AG04449 (cell line): ENCODE results near the gene SLC43A1.
A peak's percentile ranks its signal among the peaks of the same experiment; 100 is the strongest.

ENCODE experiments used
- CTCF ChIA-PET: fragments of 350-600 bp; formaldehyde crosslinking; extraction: SDS; loops from one replicate; lab custom pipeline; 2021; ENCODE audit warnings: antibody characterized with exemption; lab: Yijun Ruan, JAX
- POLR2A ChIA-PET: fragments of 400-600, 350-600 bp; formaldehyde crosslinking; extraction: SDS; loops from one replicate; lab custom pipeline; 2020; ENCODE audit warnings: antibody characterized with exemption, inconsistent platforms; lab: Yijun Ruan, JAX
- DNase-seq: peaks from one replicate; pipeline ENCODE4 v3.0.0-alpha.2; 2010; ENCODE audit warnings: low read depth, low spot score
- H3K4me3 ChIP-seq: 2 replicates; pipeline ENCODE4 v1.5.1; 2011; ENCODE audit warnings: low read depth, mild to moderate bottlenecking, control low read depth, low read length
- TF ChIP-seq, protein P1 (sequence below): IDR thresholded peaks from one replicate; pipeline ENCODE4 v1.5.1; 2011; ENCODE audit warnings: mild to moderate bottlenecking, moderate library complexity, low read length, control low read depth, inconsistent platforms; ENCODE audit not compliant: insufficient read depth; ENCODE audit errors: missing control alignments

Gene SLC43A1

DNA sequence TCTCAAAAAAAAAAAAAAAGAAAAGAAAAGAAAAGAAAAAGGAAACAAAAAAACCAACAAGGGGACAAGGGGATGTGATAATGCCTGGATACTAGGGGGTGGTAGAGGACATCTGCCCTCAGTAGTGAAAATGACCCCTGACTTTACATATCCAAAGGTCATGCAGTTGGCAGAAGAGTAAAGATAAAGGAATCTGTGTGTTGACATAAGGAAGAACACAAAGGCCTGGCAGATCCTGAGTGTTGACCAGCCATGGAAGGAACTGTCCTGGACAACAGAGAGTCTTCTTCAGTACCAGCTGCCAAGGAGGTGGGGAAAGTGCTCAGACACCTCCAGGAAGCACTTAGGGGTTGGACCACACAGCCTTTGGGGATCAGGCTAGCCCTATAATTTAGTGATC is 12.6 kb downstream of the SLC43A1 start:
- ChIA-PET CTCF (interaction anchor here (0.7 to 16.8 kb wide), 6 partner anchors 9 to 43 kb away, joined by 3 to 421 read pairs (median 6); partner anchors contain the start of genes RTN4RL2 and SLC43A1), POLR2A (no interaction called here)
- TF ChIP-seq, protein P1, sequence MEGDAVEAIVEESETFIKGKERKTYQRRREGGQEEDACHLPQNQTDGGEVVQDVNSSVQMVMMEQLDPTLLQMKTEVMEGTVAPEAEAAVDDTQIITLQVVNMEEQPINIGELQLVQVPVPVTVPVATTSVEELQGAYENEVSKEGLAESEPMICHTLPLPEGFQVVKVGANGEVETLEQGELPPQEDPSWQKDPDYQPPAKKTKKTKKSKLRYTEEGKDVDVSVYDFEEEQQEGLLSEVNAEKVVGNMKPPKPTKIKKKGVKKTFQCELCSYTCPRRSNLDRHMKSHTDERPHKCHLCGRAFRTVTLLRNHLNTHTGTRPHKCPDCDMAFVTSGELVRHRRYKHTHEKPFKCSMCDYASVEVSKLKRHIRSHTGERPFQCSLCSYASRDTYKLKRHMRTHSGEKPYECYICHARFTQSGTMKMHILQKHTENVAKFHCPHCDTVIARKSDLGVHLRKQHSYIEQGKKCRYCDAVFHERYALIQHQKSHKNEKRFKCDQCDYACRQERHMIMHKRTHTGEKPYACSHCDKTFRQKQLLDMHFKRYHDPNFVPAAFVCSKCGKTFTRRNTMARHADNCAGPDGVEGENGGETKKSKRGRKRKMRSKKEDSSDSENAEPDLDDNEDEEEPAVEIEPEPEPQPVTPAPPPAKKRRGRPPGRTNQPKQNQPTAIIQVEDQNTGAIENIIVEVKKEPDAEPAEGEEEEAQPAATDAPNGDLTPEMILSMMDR, result no peak
- no peak overlapping the region for H3K4me3 ChIP-seq
- no peak for DNase-seq

DNA sequence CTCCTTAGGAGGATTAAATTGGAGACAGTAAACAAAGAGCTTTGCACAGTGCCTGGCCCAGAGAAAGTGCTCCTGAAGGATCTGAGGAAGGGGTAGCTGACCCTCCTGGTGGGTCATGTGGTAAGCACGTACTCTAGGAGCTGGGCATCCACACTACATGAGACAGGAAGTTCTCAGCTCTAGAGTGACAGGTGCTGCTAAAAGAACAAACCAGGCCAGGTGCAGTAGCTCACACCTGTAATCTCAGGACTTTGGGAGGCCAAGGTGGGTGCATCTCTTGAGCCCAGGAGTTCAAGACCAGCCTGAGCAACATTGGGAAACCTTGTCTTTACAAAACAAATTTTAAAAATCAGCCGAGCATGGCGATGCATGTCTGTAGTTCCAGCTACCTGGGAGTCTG is 13.1 kb downstream of the SLC43A1 start:
- POLR2A ChIA-PET, result interaction anchor here (1.8 kb wide), 1 partner anchor 13 kb away, joined by 4 read pairs; the partner anchor contains the start of gene SLC43A1
- DNase-seq, result no peak
- CTCF ChIA-PET, result interaction anchor here (1.0 to 16.8 kb wide), 9 partner anchors 8 to 66 kb away, joined by 3 to 421 read pairs (median 6); partner anchors contain the start of genes RTN4RL2 and SLC43A1
- no peak overlapping the region for H3K4me3 ChIP-seq
- TF ChIP-seq, protein P1, result no peak

DNA sequence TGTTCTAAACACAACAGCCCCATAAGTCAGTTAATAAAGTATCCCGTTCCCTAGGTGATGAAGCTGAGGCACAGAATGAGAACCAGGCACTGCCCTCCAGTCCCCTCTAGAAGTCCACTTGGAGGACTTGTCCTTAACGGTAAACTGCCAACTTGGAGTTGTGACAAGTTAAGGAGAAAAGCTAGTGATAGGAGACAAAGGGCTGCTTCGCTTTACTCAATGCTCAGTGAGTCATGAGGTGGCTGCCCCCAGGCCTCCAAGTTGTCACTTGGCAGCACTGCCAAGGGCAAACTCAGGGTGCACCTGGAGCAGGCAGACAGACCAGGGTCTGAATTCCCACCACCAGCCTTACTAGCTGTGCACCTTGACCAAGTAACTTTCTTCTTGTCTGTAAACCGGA is 13.5 kb downstream of the SLC43A1 start:
- DNase-seq, result no peak
- TF ChIP-seq, protein P1, result no peak
- CTCF ChIA-PET, result interaction anchor here (1.0 to 16.8 kb wide), 9 partner anchors 8 to 66 kb away, joined by 3 to 421 read pairs (median 6); partner anchors contain the start of genes RTN4RL2 and SLC43A1
- H3K4me3 ChIP-seq, result no peak overlapping the region
- POLR2A ChIA-PET, result interaction anchor here (1.8 kb wide), 1 partner anchor 13 kb away, joined by 4 read pairs; the partner anchor contains the start of gene SLC43A1

DNA sequence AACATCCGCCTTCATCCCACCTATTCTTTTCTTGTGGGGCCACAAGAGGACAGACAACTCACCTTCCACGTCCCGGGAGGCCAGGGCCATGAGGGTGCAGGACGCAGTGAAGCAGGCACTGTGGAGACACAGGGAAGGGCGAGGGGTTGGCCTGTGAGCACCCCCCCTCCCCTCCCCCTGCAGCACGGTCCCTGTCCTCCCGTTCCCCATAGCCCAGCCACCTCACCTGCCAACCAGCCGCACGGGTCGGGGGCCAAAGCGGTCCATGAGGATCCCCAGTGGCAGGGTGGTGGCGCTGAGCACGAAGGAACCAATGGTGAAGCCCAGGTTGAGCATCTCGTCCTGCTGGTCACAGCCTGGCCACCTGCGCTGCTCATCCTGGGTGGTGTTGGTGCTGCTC is 14.6 kb downstream of the SLC43A1 start:
- CTCF ChIA-PET, result interaction anchor here (1.2 to 16.8 kb wide), 4 partner anchors 7 to 67 kb away, joined by 3 to 421 read pairs (median 75); partner anchors contain the start of gene SLC43A1
- TF ChIP-seq, protein P1, result no peak
- POLR2A ChIA-PET, result interaction anchor here (1.8 kb wide), 1 partner anchor 15 kb away, joined by 4 read pairs; the partner anchor contains the start of gene SLC43A1
- no peak for DNase-seq
- no peak overlapping the region for H3K4me3 ChIP-seq

DNA sequence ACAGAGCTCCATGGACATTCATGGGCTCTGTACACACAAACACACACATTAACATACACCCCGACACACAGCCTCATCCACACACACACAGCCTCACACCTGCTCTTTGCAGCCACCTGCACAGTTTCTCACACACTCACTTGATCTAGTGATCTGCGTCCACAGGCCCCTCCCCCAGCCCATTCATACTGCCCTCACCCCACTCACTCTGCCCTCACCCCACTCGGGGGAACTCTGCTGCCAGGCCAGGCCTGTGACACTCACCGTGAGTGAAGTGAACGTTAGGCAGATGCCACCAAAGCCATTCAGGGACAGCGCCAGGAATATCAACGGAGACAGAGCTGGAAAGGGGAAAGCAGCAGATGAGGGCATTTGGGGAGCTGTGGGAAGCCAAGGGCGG is 15.0 kb downstream of the SLC43A1 start:
- ChIA-PET POLR2A (interaction anchor here (1.8 kb wide), 1 partner anchor 15 kb away, joined by 4 read pairs; the partner anchor contains the start of gene SLC43A1), CTCF (interaction anchor here (1.1 to 16.8 kb wide), 4 partner anchors 6 to 42 kb away, joined by 3 to 421 read pairs (median 75); partner anchors contain the start of gene SLC43A1)
- no peak for DNase-seq
- no peak overlapping the region for H3K4me3 ChIP-seq
- TF ChIP-seq, protein P1, result no peak

DNA sequence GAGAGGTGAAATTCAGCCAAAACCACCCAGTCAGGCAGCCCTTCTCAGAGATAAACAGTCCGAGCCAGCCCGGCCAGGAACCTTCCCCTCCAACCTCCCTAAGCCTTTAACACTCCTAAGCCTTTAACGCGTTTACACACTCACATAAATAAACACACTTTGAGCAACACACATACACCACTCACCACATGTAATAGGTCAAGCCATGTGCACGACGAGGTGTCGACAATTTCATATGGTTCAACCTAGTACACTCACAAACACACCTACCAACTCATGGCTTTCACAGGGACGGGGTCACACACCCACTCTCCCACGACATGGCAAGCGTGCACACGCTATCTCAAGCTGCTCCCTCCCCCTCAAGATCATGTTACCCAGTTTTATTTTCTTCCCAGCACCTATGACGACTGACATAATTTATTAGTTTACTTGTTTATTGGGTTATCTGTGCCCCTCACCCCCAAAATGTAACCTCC is 15.5 kb downstream of the SLC43A1 start:
- TF ChIP-seq, protein P1, result no peak
- peak overlapping the region; percentile 45 for H3K4me3 ChIP-seq
- ChIA-PET CTCF (interaction anchor here (1.1 to 16.8 kb wide), 4 partner anchors 6 to 21 kb away, joined by 3 to 421 read pairs (median 166); partner anchors contain the start of gene SLC43A1), POLR2A (interaction anchor here (0.8 to 1.0 kb wide), 2 partner anchors 8 to 16 kb away, joined by 3 to 4 read pairs; partner anchors contain the start of gene SLC43A1)
- no peak for DNase-seq
